Measurements from ENCODE around the gene SOX2.
"Not testable (repeated sequence)": the region's sequence is repeated elsewhere in the genome, so short reads cannot be mapped to it uniquely, and the experiment has no call there.

SOX2 gene

DNA sequence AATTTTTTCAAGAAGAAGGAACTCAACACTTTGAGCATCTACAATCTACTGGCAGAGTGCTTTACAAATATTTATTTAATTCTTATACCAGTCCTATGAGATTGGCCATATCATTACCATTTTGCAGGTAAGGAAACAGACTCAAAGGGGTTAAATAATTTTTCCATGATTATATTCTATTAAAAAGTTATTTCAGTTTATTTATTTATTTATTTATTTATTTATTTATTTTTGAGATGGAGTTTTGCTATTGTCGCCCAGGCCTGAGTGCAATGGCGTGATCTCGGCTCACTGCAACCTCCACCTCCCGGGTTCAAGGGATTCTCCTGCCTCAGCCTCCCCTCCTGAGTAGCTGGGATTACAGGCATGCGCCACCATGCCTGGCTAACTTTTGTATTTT is 52.3 kb downstream of the SOX2 start:
- FAIRE-seq, result not testable (repeated sequence)
